HG02970 (cell line): Measurements from ENCODE around the gene ABHD6.
"Not testable (repeated sequence)": the region's sequence is repeated elsewhere in the genome, so short reads cannot be mapped to it uniquely, and the experiment has no call there.

Source experiments
- ATAC-seq: cut with Tn5 transposase; IDR thresholded peaks from one replicate; pipeline ENCODE4 v1.9.1; 2021; ENCODE audit warnings: mild to moderate bottlenecking, moderate library complexity, moderate number of reproducible peaks; ENCODE audit not compliant: unreplicated experiment, low FRiP score

The ABHD6 gene

DNA sequence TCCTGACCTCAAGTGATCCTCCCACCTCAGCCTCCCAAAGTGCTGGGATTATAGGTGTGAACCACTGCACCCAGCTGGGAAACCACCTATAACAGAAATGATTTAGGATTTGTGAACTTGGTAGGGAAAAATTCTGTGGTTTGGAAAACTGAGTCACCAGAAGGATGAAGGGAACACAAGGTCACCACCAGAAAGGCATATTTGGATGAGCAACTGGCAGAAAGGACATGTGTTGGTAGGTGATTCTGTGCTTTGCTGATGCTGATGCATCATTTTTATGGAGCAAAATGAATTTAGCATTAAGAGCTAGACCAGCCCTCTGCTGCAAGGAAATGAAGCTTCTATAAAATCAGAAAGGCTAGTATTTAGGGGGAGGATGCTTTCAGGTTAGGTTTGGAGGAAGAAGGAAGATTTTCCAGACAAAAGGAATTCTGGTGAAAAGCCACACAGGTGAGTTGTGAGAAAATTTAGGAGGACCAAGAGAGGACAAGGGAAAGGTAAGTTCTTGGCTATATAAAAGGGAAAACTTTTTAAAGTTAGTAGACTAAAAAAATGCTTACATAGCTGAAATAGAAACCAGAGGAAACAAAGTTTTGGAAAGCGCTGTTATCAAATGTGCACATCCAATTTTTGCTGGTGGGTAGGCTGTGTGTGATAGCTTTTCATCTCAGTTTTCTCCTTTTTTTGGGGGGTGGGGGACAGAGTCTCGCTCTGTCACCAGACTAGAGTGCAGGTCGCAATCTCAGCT lies 98.7 kb downstream of the ABHD6 start:
- ATAC-seq: no peak

- no peak for ATAC-seq
Measured at GRCh38 chr3:58337190-58337589, 99.6 kb downstream of the ABHD6 start.

DNA sequence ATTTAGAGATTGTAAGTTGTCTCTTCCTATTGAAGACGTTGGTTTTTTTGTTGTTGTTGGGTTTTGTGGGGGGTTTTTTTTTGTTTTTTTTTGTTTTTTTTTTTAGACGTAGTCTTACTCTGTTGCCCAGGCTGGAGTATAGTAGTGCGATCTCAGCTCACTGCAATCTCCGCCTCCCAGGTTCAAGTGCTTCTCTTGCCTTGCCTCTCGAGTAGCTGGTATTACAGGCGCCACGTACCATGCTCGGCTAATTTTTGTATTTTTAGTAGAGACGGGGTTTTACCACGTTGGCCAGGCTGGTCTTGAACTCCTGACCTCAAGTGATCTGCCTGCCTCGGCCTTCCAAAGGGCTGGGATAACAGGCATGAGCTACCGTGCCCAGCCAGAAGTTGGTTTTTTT lies 101.6 kb downstream of the ABHD6 start:
- not testable (repeated sequence) for ATAC-seq

DNA sequence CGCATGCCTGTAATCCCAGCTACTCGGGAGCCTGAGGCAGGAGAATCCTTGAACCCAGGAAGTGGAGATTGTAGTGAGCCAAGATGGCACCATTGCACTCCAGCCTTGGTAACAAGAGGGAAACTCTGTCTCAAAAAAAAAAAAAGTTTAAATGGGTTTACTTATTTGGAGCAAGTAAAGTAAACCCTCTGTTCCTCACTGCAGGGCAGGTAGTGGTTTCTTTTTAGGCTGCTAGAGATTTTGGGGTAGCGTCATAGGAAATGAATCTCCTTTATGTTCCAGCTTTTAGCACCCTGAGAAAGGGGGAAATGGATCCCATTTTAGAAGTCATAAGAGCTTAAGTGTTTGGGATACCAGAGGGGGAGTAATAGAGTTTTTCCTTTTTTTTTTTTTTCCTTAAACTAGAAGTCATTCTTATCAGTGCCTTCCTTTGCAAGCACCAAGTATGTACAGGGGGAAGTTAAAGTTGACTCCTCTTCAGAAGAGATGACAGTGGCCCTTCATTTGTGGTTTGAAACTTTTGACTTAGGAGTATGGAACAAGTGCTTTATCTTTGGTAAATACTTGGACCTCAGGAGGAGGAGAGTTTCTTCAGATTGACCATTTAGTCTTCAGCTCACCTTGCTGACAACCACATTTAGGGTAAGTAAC lies 103.1 kb downstream of the ABHD6 start:
- ATAC-seq: no peak

GRCh38 chr3:58341376-58341775 lies 103.8 kb downstream of the ABHD6 start:
- no peak for ATAC-seq

- no peak for ATAC-seq
Measured at GRCh38 chr3:58342676-58343075, 105.1 kb downstream of the ABHD6 start.
